GM23338 (cell line): Measurements from ENCODE around the gene AP2A2. TPM values are rescaled to one million over a fixed set of nuclear protein-coding genes. Genes with fewer than 3 reads are reported as not detected.

Experiments used
- ATAC-seq: fragments of 200-7000 bp; cut with Tn5 transposase; 3 replicates; pipeline ENCODE4 v1.9.1; 2020
- DNase-seq: peaks from one replicate; pipeline ENCODE4 v3.0.0-alpha.2; 2015; ENCODE audit warnings: low spot score
- H2AFZ ChIP-seq: fragments of 200-600 bp; sonication (generic); 2 replicates; pipeline ENCODE4 v1.8.0; 2016; ENCODE audit warnings: antibody characterized with exemption, mild to moderate bottlenecking, moderate library complexity
- H3F3A ChIP-seq: fragments of 200-600 bp; sonication (generic); replicated peaks from 2 replicates; pipeline ENCODE4 v1.8.0; 2017; ENCODE audit warnings: antibody characterized with exemption, mixed run types, low read depth
- H3K27ac ChIP-seq: fragments of 200-600 bp; sonication (generic); 2 replicates; pipeline ENCODE4 v1.6.1; 2016; ENCODE audit warnings: low read depth
- H3K27me3 ChIP-seq: fragments of 200-600 bp; sonication (generic); 2 replicates; pipeline ENCODE4 v1.8.0; 2016; ENCODE audit warnings: mild to moderate bottlenecking, mixed run types, moderate library complexity; ENCODE audit not compliant: insufficient read depth
- H3K36me3 ChIP-seq: fragments of 200-600 bp; sonication (generic); 2 replicates; pipeline ENCODE4 v1.8.0; 2016; ENCODE audit warnings: mild to moderate bottlenecking; ENCODE audit not compliant: insufficient read depth
- H3K4me1 ChIP-seq: fragments of 200-600 bp; sonication (generic); 2 replicates; pipeline ENCODE4 v1.8.0; 2016; ENCODE audit warnings: mild to moderate bottlenecking, moderate library complexity; ENCODE audit not compliant: insufficient read depth
- H3K4me2 ChIP-seq: fragments of 200-600 bp; sonication (generic); 2 replicates; pipeline ENCODE4 v1.7.1; 2017; ENCODE audit warnings: mixed run types
- H3K4me3 ChIP-seq: fragments of 200-600 bp; sonication (generic); 2 replicates; pipeline ENCODE4 v1.6.1; 2016; ENCODE audit warnings: mixed run types
- H3K79me2 ChIP-seq: fragments of 200-600 bp; sonication (generic); replicated peaks from 2 replicates; pipeline ENCODE4 v1.8.0; 2017; ENCODE audit warnings: mild to moderate bottlenecking; ENCODE audit not compliant: insufficient read depth
- H3K9me2 ChIP-seq: fragments of 200-600 bp; sonication (generic); 2 replicates; pipeline ENCODE4 v1.8.0; 2017; ENCODE audit not compliant: insufficient read depth
- H4K20me1 ChIP-seq: fragments of 200-600 bp; sonication (generic); replicated peaks from 2 replicates; pipeline ENCODE4 v1.8.0; 2017; ENCODE audit warnings: mild to moderate bottlenecking; ENCODE audit not compliant: insufficient read depth
- H3K27ac Mint-ChIP-seq: 2 replicates; pipeline ENCODE4 v1.8.0; 2020; ENCODE audit warnings: inconsistent platforms, mild to moderate bottlenecking, moderate library complexity, mixed read lengths
- H3K27me3 Mint-ChIP-seq: 3 replicates; pipeline ENCODE4 v1.8.0; 2022; ENCODE audit warnings: low read depth, mild to moderate bottlenecking, moderate library complexity, mixed read lengths, inconsistent platforms; ENCODE audit not compliant: insufficient read depth, poor library complexity
- H3K36me3 Mint-ChIP-seq: 3 replicates; pipeline ENCODE4 v1.8.0; 2021; ENCODE audit warnings: low read depth, mild to moderate bottlenecking, inconsistent platforms, moderate library complexity, mixed read lengths
- H3K4me1 Mint-ChIP-seq: 3 replicates; pipeline ENCODE4 v1.8.0; 2020; ENCODE audit warnings: mild to moderate bottlenecking, inconsistent platforms, mixed read lengths
- H3K4me3 Mint-ChIP-seq: 3 replicates; pipeline ENCODE4 v1.8.0; 2021; ENCODE audit warnings: moderate library complexity, mild to moderate bottlenecking, inconsistent platforms, mixed read lengths
- H3K9me3 Mint-ChIP-seq: 3 replicates; pipeline ENCODE4 v1.8.0; 2020; ENCODE audit warnings: moderate library complexity, mild to moderate bottlenecking, inconsistent platforms, mixed read lengths
- CREB1 ChIP-seq: fragments of 250-450 bp; sonication (Bioruptor Pico); IDR thresholded peaks from 2 replicates; pipeline ENCODE4 v1.5.0; 2020; ENCODE audit warnings: low read depth, mild to moderate bottlenecking, moderate library complexity
- CTCF ChIP-seq, 2 experiments: fragments of 200-600 bp in 1 of 2; sonication (generic) in 1 of 2; conservative IDR thresholded peaks; 2 replicates each; pipeline versions ENCODE4 v1.5.1 to v1.6.1; 2016 to 2017; ENCODE audit warnings: antibody characterized with exemption in 2 of 2, low read depth in 2 of 2, mild to moderate bottlenecking in 2 of 2, moderate library complexity in 1 of 2
- ETS1 ChIP-seq: IDR thresholded peaks from 2 replicates; pipeline ENCODE4 v1.6.1; 2016; ENCODE audit warnings: antibody characterized with exemption
- EZH2 ChIP-seq: fragments of 200-600 bp; sonication (generic); IDR thresholded peaks from one replicate; pipeline ENCODE4 v1.8.0; 2017; ENCODE audit warnings: antibody characterized with exemption, mild to moderate bottlenecking, low read depth; ENCODE audit not compliant: unreplicated experiment
- EZH2phosphoT487 ChIP-seq: fragments of 200-600 bp; sonication (generic); IDR thresholded peaks from one replicate; pipeline ENCODE4 v1.8.1; 2018; ENCODE audit warnings: antibody characterized with exemption; ENCODE audit not compliant: unreplicated experiment
- JUNB ChIP-seq: IDR thresholded peaks from one replicate; pipeline ENCODE4 v1.6.1; 2016; ENCODE audit warnings: antibody characterized with exemption; ENCODE audit not compliant: unreplicated experiment
- NANOG ChIP-seq: IDR thresholded peaks from 2 replicates; pipeline ENCODE4 v1.6.1; 2016; ENCODE audit warnings: antibody characterized with exemption, borderline replicate concordance
- POLR2AphosphoS5 ChIP-seq: IDR thresholded peaks from 2 replicates; pipeline ENCODE4 v1.6.1; 2016; ENCODE audit warnings: antibody characterized with exemption, low read depth
- REST ChIP-seq: IDR thresholded peaks from one replicate; pipeline ENCODE4 v1.6.1; 2018; ENCODE audit warnings: antibody characterized with exemption; ENCODE audit not compliant: unreplicated experiment
- STAT1 ChIP-seq: IDR thresholded peaks from one replicate; pipeline ENCODE4 v1.6.1; 2016; ENCODE audit warnings: antibody characterized with exemption; ENCODE audit not compliant: unreplicated experiment
- ZNF114 ChIP-seq: fragments of 250-450 bp; sonication (Bioruptor Pico); IDR thresholded peaks from 2 replicates; pipeline ENCODE4 v1.5.0; 2020; ENCODE audit warnings: mild to moderate bottlenecking, moderate library complexity
- ZNF331 ChIP-seq: fragments of 250-450 bp; sonication (Bioruptor Pico); IDR thresholded peaks from 2 replicates; pipeline ENCODE4 v1.5.0; 2020; ENCODE audit warnings: low read depth, mild to moderate bottlenecking, moderate library complexity
- ZNF462 ChIP-seq: fragments of 250-450 bp; sonication (Bioruptor Pico); IDR thresholded peaks from 2 replicates; pipeline ENCODE4 v1.5.0; 2020; ENCODE audit warnings: mild to moderate bottlenecking, moderate library complexity
- polyA plus RNA-seq: library from polyadenylated mRNA; unstranded; fragments of >200 nt; fragmentation: Nextera tagmentation; extraction: Ambion mirVana; gene quantifications from 2 replicates; pipeline ENCODE4 v1.2.1, GENCODE V29; 2016
- total RNA-seq: library from RNA; depleted of rRNA; stranded (reverse); fragments of >200 nt; shearing (Covaris generic); gene quantifications from 2 replicates; pipeline ENCODE4 v1.2.3, GENCODE V29; 2014

Gene AP2A2
- total and polyA plus RNA-seq, 2 experiments from 2014 or later = 23.7 to 47.5 TPM

- H4K20me1 ChIP-seq = peaks cover 12% of the 10 kb centered on the region
- H3K4me3 Mint-ChIP-seq = no peak overlapping the region
- no peaks in the 10 kb centered on the region for H3K9me2 ChIP-seq
- peaks cover 29% of the 10 kb centered on the region for H3K36me3 Mint-ChIP-seq
- H3K4me3 ChIP-seq = no peak overlapping the region
- no peak for ATAC-seq
- H3K79me2 ChIP-seq = peaks cover 96% of the 10 kb centered on the region
- H3K27ac Mint-ChIP-seq = no peak overlapping the region
- DNase-seq = no peak
- H3F3A ChIP-seq = 0 out of 2 replicates have a peak, but pooled peaks cover 8% of the 10 kb centered on the region
- no peak overlapping the region for H3K4me2 ChIP-seq
- TF ChIP-seq EZH2 = no peak
- no peak for TF ChIP-seq REST
- TF ChIP-seq POLR2AphosphoS5 = no peak
- no peak for TF ChIP-seq NANOG
- no peak for TF ChIP-seq ETS1
- no peak for TF ChIP-seq ZNF114 (CRISPR knock-in tag)
- no peak for TF ChIP-seq CTCF (conservative IDR thresholded peaks at IDR 0.05; ENCODE audit: low read depth in 2 of 2)
- no peak for TF ChIP-seq EZH2phosphoT487
- no peak for TF ChIP-seq ZNF331 (CRISPR knock-in tag)
- no peak for TF ChIP-seq ZNF462 (CRISPR knock-in tag)
- no peak for TF ChIP-seq JUNB
- TF ChIP-seq CREB1 (CRISPR knock-in tag) = no peak
- no peak for TF ChIP-seq STAT1
- no peaks in the 10 kb centered on the region for H3K27me3 ChIP-seq
- H3K27me3 Mint-ChIP-seq = peaks cover 5% of the 10 kb centered on the region
- no peak overlapping the region for H2AFZ ChIP-seq
- H3K4me1 Mint-ChIP-seq = peaks cover 37% of the 10 kb centered on the region
- peaks cover 3% of the 10 kb centered on the region; the same call in 1 of the 2 replicates for H3K36me3 ChIP-seq
- H3K27ac ChIP-seq = peak overlapping the region; percentile 81; the same call in 1 of the 2 replicates
- H3K9me3 Mint-ChIP-seq = peaks cover 3% of the 10 kb centered on the region; the same call in 2 of the 3 replicates
- H3K4me1 ChIP-seq = peaks cover 33% of the 10 kb centered on the region
Observed at GRCh38 chr11:951507-951906, 25.8 kb downstream of the AP2A2 start.
